Coronary artery (tissue), 2 donors: ENCODE data around the gene EXOC8.

ENCODE experiments used
- DNase-seq: peaks from one replicate; pipeline ENCODE4 v3.0.0-alpha.2; 2017; ENCODE audit warnings: low spot score
- H3K27ac ChIP-seq, 2 donors: fragments of 200-600 bp; sonication (generic); one replicate each; pipeline ENCODE4 v1.5.1; 2016 to 2019
- H3K4me3 ChIP-seq: fragments of 200-600 bp; sonication (generic); 2 replicates; pipeline ENCODE4 v1.5.1; 2016; ENCODE audit warnings: mild to moderate bottlenecking, moderate library complexity
- CTCF ChIP-seq: fragments of 200-600 bp; sonication (generic); IDR thresholded peaks from one replicate; pipeline ENCODE4 v1.5.1; 2019; ENCODE audit warnings: antibody characterized with exemption

Gene EXOC8

DNA sequence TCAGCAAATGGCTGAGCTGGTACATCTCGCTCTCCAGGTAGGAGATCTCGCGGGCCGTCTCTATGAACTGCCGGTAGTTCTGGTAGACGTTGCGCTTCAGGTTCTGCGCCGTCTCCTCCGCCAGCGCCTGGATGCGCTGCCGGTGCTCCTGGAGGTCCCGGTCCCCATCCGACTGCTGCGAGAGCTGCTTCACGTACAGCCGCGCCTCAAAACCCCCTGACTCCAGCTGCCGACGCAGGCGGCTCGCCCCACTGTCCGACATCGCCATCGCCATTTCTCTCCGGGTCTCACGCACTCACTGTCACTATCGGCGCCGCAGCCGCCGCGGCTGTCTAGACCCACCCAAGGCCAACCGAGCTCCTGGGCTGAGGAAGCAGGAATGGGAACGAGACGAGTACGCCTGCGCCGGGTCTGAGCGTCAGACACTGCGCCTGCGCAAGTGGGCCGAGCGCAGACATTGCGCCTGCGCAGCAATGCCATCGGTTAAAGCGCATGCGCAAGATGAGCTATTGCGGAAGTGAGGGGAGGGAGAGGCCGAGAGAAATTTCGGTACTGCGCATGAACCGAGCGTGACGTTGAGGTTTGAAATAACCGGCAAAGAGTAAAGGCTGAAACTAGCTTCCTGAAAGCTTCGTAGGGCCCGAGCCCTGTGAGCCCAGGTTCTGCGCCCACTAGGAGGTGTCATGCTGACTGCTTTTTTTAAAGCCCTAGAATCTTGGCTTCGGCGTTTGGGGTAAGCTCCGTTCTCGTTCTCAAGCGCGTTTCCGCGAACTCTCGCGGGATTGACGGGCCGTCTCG is at the start of gene EXOC8:
Gene EXOC8 (minus strand): TSS at position 381 of the 798 bp plus-strand sequence. CDS start 107 bp downstream, at position 274.
- peak; percentile 98 for DNase-seq
- peak within 1 kb of the TSS; percentile 91 to 93 for H3K27ac ChIP-seq
- no peak for TF ChIP-seq CTCF
- H3K4me3 ChIP-seq, result peak within 1 kb of the TSS; percentile 92

- no peak for TF ChIP-seq CTCF
- no peak for DNase-seq
- H3K4me3 ChIP-seq, result no peak overlapping the region
- H3K27ac ChIP-seq, result no peak overlapping the region
These were observed 48.8 kb upstream of the EXOC8 start for GRCh38 chr1:231386466-231386865.

DNA sequence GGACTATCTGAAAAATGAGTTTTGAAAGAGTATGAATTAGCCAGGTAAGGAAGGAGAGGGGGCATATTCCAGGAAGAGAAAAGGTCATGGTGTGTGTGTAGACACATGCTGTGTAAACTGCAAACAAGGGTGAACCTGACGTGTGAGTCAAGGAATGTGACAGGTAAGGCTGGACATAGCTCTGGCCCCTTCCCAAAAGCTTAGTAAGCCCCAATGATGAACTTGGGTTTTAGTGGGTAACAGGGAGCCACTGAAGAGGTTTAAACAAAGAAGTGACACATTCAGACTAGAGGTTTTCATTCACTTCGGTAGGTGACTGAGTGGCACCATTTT is 47.7 kb upstream of the EXOC8 start:
- TF ChIP-seq CTCF, result no peak
- Histone ChIP-seq H3K4me3 (no peak overlapping the region), H3K27ac (no peak overlapping the region)
- no peak for DNase-seq

- DNase-seq, result no peak
- Histone ChIP-seq H3K4me3 (no peak overlapping the region), H3K27ac (no peak overlapping the region)
- no peak for TF ChIP-seq CTCF
These were observed 47.2 kb upstream of the EXOC8 start for GRCh38 chr1:231384696-231385415.

- Histone ChIP-seq H3K4me3 (no peak overlapping the region), H3K27ac (no peak overlapping the region)
- DNase-seq, result no peak
- no peak for TF ChIP-seq CTCF
These were observed 45.7 kb upstream of the EXOC8 start for GRCh38 chr1:231383159-231383860.

DNA sequence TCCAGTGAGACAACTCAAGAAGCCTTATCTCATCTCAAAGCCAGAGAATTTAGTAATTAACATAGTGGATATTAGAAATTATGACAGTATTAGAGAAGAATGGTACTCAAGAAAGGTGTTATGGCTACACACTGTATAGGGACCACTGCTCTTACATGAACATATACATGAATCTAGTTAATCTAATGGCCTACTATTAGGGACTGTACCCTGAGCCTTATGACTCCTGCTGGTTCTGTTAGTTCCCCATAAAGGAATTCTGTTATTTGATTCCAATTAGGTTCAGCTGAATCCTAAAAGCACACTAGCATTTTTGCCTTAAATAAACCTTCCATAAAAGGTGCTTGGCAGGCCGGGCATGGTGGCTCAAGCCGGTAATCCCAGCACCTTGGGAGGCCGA is 44.8 kb upstream of the EXOC8 start:
- TF ChIP-seq CTCF, result no peak
- Histone ChIP-seq H3K27ac (no peak overlapping the region), H3K4me3 (no peak overlapping the region)
- DNase-seq, result no peak
